AG04449 (cell line): ENCODE measurements around the gene HTR7.

Experiments
- CTCF ChIA-PET: fragments of 350-600 bp; formaldehyde crosslinking; extraction: SDS; loops from one replicate; lab custom pipeline; 2021; ENCODE audit warnings: antibody characterized with exemption; lab: Yijun Ruan, JAX
- POLR2A ChIA-PET: fragments of 400-600, 350-600 bp; formaldehyde crosslinking; extraction: SDS; loops from one replicate; lab custom pipeline; 2020; ENCODE audit warnings: antibody characterized with exemption, inconsistent platforms; lab: Yijun Ruan, JAX
- DNase-seq: peaks from one replicate; pipeline ENCODE4 v3.0.0-alpha.2; 2010; ENCODE audit warnings: low read depth, low spot score
- H3K4me3 ChIP-seq: 2 replicates; pipeline ENCODE4 v1.5.1; 2011; ENCODE audit warnings: low read depth, mild to moderate bottlenecking, control low read depth, low read length
- CTCF ChIP-seq: IDR thresholded peaks from one replicate; pipeline ENCODE4 v1.5.1; 2011; ENCODE audit warnings: mild to moderate bottlenecking, moderate library complexity, low read length, control low read depth, inconsistent platforms; ENCODE audit not compliant: insufficient read depth; ENCODE audit errors: missing control alignments

Gene HTR7

GRCh38 chr10:90741926-90742565 is 115.8 kb downstream of the HTR7 start:
- no peak for DNase-seq
- no peak for TF ChIP-seq CTCF
- POLR2A ChIA-PET: no interaction called here
- CTCF ChIA-PET: interaction anchor here (1.0 to 21.1 kb wide), 4 partner anchors 9 to 122 kb away, joined by 3 to 532 read pairs (median 7); partner anchors contain the start of genes HTR7 and RPP30
- no peak overlapping the region for H3K4me3 ChIP-seq

GRCh38 chr10:90740265-90740664 is 117.6 kb downstream of the HTR7 start:
- H3K4me3 ChIP-seq: no peak overlapping the region
- CTCF ChIA-PET: interaction anchor here (1.3 to 2.1 kb wide), 2 partner anchors 11 to 123 kb away, joined by 6 to 11 read pairs; no protein-coding TSS in a partner anchor
- no peak for DNase-seq
- POLR2A ChIA-PET: no interaction called here
- no peak for TF ChIP-seq CTCF

DNA sequence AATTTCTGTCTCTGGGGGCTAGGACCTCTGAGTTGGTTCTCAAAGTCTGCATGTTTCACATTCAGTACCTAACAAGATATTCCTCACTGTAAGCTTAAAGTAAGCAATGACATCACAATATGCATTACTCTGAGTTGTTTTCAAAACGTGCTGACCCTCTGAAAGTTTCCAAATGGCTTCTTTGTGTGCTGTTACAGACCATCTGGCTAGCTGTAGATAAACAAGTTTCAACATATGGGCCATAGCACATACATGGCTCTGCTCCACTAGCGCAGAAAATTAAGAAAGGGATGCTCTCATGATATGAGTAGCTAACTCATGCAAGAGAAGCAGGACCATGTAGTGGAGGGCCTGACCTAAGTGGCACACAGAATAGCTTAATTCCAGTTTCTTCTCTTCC is 119.0 kb downstream of the HTR7 start:
- CTCF ChIA-PET: interaction anchor here (1.4 to 1.6 kb wide), 2 partner anchors 11 to 123 kb away, joined by 4 read pairs; no protein-coding TSS in a partner anchor
- POLR2A ChIA-PET: no interaction called here

GRCh38 chr10:90734415-90734814 is 123.4 kb downstream of the HTR7 start:
- no peak overlapping the region for H3K4me3 ChIP-seq
- TF ChIP-seq CTCF: no peak
- ChIA-PET POLR2A (no interaction called here), CTCF (no interaction called here)
- no peak for DNase-seq

More for the DNA sequence above, 119.0 kb downstream of the HTR7 start:
- no peak for TF ChIP-seq CTCF
- no peak for DNase-seq
- no peak overlapping the region for H3K4me3 ChIP-seq

DNA sequence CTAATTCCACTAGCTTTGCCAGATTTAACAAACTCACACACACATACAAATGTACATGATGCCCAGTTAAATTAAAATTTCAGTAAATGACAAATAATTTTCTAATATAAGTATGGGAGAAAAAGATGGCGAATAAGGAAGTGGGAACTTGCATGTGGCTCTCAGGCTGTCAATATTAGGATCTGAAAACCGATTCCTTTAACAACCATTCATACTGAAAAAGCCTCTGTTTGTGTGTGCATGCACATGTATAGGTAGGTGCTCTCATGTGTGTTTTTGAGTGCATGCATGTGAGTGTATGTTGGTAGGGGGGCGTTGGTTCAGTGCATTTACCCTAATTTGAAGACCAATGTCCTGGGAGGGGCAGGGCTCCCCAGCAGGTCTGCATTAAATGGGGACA is 125.3 kb downstream of the HTR7 start:
- ChIA-PET CTCF (no interaction called here), POLR2A (no interaction called here)
- DNase-seq: no peak
- TF ChIP-seq CTCF: no peak
- H3K4me3 ChIP-seq: no peak overlapping the region

DNA sequence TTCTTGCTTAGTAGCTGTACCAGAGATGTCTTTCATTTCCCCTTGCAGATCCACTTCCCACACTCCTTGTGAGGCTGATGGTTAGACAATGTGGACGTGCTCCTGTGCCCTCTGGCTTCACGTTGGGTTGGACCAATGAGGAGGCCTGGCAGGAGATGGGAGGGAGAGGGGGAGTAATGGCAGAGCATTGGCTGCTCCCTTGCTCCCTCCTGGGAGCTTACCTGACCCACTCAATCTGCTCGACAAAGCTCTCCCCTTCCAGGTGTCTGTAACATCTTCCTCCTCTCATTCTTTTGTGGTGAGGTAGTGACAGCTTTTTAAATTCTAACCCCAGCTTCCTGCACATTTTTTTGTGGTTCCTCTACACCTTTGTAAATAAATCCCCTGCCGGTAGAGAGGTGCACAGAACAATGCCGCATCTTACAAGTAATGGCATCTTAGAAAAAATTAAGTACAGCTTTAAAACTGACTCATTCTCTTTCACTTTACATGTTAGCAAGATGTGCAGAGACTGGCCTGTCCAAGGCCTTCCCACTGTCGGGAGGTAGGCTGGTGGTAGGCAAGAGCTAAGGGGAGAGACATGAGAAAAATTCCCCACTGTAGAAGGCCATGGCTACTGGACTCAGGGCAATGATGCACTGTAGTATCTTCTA is 134.3 kb downstream of the HTR7 start:
- no peak for TF ChIP-seq CTCF
- ChIA-PET CTCF (no interaction called here), POLR2A (no interaction called here)
- H3K4me3 ChIP-seq: no peak overlapping the region
- DNase-seq: no peak
